GM19351 (cell line): ENCODE results near the gene SAFB.
"Not testable (repeated sequence)": the region's sequence is repeated elsewhere in the genome, so short reads cannot be mapped to it uniquely, and the experiment has no call there.

ENCODE experiments used
- ATAC-seq: cut with Tn5 transposase; IDR thresholded peaks from one replicate; pipeline ENCODE4 v1.9.1; 2021; ENCODE audit warnings: mild to moderate bottlenecking, moderate library complexity; ENCODE audit not compliant: unreplicated experiment

SAFB gene

DNA sequence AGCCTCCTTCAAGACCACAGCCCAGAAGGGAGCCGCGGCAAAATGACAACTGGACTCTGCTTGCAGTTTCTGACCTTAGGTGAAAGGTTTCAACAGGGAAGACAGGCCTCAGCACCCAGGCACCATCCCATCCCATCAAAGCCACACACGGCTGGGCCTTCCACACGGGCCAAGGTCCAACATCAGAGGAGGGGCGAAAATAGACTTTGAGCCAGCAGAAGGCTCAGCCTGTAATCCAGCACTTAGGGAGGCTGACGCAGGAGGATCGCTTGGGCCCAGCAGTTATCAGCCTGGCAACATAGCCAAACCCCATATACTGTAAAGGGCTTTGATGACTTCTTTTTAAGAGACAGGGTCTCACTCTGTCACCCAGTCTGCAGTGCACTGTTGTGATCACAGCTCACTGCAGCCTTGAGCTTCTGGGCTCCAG is 28.3 kb upstream of the SAFB start:
- no peak for ATAC-seq

DNA sequence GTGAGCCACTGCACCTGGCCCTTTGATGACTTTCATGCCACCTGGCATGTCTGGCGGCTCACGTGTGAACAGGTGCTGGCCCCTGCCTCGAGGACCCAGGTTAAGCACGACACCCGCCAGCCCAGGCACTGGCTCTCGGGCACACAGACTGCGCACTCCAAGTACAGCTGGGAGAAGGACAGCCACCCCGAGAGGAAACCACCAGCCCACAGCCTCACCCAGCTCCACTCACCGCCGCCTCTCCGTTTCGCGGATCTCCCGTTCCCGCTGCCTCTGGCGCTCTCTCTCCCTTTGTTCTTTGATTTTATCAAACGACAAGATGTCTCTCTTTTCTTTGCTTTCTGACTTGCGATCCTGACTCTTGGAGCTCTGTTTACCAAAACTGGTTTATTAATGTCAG is 27.8 kb upstream of the SAFB start:
- ATAC-seq = no peak

DNA sequence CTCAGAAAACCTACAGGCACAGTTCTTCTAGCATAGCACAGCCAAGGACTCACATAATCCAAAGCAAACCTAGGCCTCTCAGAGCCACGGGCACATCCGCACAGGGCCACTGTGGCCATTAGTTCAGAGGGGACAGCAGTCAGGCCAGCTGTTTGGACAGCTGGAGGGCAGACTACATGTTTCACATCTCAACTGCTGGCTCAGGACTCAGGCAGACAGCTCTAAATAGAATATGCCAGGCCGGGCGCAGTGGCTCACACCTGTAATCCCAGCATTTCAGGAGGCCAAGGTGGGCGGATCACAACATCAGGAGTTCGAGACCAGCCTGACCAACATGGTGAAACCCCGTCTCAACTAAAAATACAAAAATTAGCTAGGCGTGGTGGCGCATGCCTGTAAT is 27.1 kb upstream of the SAFB start:
- no peak for ATAC-seq

DNA sequence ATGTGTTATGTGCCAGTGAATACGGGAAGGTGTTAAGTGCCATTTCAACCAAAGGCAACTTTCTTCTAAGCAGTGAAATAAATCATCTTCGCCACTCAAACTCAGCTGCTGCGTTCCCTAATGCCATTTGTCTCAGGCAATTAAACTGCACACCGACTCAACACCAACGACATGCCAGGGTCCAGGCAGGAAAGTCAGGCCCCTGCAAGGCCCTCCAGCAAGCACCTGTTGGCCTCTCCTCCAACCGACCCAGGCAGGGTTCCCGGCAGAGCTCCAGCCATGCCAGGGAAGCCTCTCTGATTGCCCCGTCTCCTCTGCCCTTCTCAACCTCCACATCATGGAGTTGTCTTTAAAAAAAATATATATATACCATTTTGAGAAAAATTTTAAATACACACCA is 22.1 kb upstream of the SAFB start:
- ATAC-seq = no peak

GRCh38 chr19:5603626-5604025 is 19.3 kb upstream of the SAFB start:
- ATAC-seq = no peak

GRCh38 chr19:5605362-5605761 is 17.5 kb upstream of the SAFB start:
- ATAC-seq = no peak

- no peak for ATAC-seq
These were observed 15.3 kb upstream of the SAFB start for GRCh38 chr19:5607318-5608275.

DNA sequence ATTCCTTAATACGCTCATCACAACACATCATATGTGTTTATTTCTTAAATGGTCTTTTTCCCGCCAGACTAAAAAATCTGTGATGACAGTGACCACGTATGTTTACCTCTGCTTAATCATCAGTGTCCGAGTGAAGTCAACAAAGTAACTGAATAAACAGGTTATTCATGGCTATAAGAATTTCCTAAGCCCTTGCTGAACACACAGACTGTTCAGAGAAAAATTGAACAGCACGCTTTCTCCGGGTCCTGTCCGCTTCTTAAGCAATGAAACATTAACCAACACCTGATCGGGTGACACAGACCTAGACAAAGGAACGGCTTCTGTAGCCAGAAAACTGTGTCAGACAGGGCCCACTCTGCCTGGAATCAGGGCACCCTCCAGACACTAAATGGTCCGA is 14.6 kb upstream of the SAFB start:
- ATAC-seq = no peak

- ATAC-seq = not testable (repeated sequence)
These were observed 14.1 kb upstream of the SAFB start for GRCh38 chr19:5608766-5609165.

GRCh38 chr19:5609881-5610448 is 12.9 kb upstream of the SAFB start:
- no peak for ATAC-seq

- ATAC-seq = no peak
These were observed 9.7 kb upstream of the SAFB start for GRCh38 chr19:5612891-5613865.

DNA sequence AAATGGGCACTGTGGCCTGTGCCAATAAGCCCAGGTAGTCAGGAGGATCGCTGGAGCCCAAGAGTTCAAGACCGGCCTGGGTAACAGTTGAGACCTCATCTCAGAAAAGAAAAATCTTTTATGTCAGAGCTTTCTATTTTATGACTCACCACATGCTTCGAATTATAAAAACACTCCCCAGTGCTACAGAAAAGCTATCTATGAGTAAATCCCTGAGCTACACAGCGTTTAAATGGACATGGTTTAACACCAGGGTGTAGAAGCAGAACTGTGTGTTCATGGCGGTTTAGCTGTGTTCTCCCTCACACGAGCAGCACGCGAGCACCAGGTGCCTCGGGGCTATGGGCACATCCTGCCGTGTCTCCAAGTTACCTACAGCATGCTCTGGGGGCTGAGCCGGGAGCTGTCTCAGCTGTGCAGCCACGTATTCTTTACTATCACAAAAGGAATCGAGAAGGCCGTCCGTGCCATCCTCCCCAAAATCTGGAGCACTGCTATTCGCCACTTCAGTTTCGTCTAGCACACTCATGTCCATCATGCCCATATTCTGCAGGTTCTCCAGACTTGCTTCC is 7.0 kb upstream of the SAFB start:
- ATAC-seq = no peak

DNA sequence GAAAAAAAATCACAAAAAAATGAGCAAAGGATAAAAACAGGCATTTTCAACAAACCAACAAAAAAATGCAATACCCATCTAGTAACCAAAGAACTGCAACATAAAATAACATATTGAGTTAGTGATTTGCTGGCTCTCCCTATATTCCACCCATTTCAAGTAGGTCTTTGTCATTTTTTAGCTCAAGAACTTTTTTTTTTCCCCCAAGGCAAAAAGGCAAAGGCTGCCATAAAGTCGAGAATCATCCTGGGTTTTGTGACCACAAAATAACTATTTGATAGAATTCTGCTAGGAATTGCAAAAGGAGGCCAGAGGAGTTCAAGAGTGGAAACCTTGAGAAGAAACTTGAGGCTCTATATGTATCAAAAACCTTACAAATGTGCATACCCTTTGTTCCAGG is 5.8 kb upstream of the SAFB start:
- no peak for ATAC-seq

- ATAC-seq = no peak
These were observed 4.3 kb upstream of the SAFB start for GRCh38 chr19:5618591-5618990.

DNA sequence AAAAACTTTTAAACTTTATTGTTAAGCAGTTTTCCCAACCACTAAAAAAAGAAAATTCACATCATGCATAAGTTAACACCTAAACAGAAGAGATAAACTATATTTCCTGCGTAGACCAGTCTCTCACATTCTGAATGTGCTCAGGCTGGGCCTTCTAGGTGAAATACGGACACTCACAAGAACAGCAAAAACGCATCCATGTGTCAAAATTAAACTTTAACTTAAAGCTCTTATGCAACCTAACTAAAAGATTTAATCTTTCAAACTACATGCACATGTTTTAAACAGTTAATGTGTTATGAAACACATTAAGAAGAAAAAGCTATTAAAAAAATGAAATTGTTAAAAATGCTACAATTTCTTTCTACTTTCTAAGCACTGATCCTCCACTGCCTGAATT is 2.9 kb upstream of the SAFB start:
- no peak for ATAC-seq

GRCh38 chr19:5621311-5621944 is 1.5 kb upstream of the SAFB start:
- ATAC-seq = no peak

- no peak for ATAC-seq
These were observed 878 bp upstream of the SAFB start for GRCh38 chr19:5621945-5622464.

DNA sequence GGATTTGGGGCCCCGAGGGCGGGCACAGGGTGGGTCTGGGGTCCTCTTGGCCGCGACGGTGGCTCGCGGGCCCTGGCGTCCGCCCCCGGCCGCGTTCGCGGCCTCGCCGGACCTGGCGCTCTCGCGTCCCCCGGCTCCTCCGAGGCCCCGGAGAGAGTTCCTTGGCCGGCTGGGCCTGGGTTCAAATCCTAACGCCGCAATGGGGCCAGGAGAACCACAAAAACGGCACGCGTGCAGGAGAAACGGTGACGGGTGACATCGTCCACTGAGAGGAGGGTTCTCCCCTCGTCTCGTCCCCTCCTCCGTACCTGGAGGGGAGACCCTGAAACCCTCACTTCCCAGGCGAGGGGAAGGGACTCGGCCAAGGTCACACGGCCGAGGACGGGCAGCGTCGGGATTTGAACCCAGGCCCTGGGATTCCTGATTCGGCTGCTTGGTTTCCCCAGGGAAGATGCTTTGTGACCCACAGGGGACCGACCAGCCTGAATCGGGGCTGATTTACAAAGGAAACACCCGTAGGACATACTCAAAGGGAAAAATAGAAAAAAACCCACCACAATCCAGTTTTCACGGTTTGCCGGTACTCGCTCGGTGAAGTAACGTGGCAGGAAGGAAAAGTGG is 624 bp downstream of the SAFB start:
- no peak for ATAC-seq

DNA sequence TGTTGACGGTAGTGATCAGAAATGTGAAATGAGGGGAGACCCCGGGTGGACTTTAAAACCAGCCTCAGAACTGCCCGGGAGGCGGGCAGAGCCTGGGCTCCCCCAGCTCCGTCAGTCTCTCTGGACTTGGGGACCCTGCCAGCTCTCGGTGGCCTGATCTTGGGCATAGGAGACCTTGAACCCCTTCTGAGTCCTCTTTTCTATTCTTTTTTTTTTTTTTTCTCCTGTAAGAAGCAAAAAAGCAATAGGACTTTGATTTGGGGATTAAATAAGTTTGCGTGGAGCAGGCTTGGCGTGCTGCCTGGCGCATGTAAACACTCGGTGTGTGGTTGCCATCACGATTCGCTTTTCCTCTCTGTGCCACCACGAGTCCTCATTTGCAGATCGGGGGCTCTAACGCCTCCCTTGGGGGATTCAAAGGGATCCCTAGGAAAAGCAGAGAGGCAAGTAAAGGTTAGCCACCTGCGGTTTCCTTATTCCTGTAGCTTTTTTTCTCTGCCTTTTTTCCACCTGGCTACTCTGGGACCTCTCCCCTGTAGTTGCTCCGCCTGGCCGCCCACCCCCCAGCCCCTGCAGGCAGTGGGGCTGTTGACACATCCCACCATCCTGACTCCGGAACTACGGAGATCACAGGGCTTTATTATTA is 1.3 kb downstream of the SAFB start:
- no peak for ATAC-seq
